Aorta (tissue), 5 donors: ENCODE results near the gene CRK. TPM values are rescaled to one million over a fixed set of nuclear protein-coding genes. Genes with fewer than 3 reads are reported as not detected.
"Not testable (repeated sequence)": the region's sequence is repeated elsewhere in the genome, so short reads cannot be mapped to it uniquely, and the experiment has no call there.

Experiments
- ATAC-seq: fragments of 200-7000 bp; cut with Tn5 transposase; one replicate; pipeline ENCODE4 v1.9.1; 2022; ENCODE audit warnings: moderate library complexity; ENCODE audit not compliant: low FRiP score
- DNase-seq, 2 donors: peaks; one replicate each; pipeline ENCODE4 v3.0.0-alpha.2; 2020
- H3K27ac ChIP-seq, 2 donors: one replicate each; pipeline ENCODE4 v1.5.1; 2013; ENCODE audit warnings: low read length in 2 of 2, mild to moderate bottlenecking in 2 of 2, moderate library complexity in 2 of 2, control low read depth in 1 of 2, inconsistent platforms in 1 of 2, low read depth in 1 of 2
- H3K27me3 ChIP-seq, 2 donors: one replicate each; pipeline ENCODE4 v1.6.1; 2013; ENCODE audit warnings: control low read depth in 1 of 2, low read length in 1 of 2, mild to moderate bottlenecking in 1 of 2, moderate library complexity in 1 of 2; ENCODE audit not compliant: insufficient read depth in 2 of 2, control insufficient read depth in 1 of 2
- H3K36me3 ChIP-seq, 2 donors: one replicate each; pipeline ENCODE4 v1.6.1; 2013; ENCODE audit warnings: control low read depth in 1 of 2, low read length in 1 of 2, mild to moderate bottlenecking in 1 of 2; ENCODE audit not compliant: insufficient read depth in 2 of 2, control insufficient read depth in 1 of 2
- H3K4me1 ChIP-seq, 2 donors: one replicate each; pipeline ENCODE4 v1.6.1; 2013; ENCODE audit warnings: low read length in 2 of 2, control low read depth in 1 of 2, mild to moderate bottlenecking in 1 of 2, moderate library complexity in 1 of 2; ENCODE audit not compliant: insufficient read depth in 2 of 2, control insufficient read depth in 1 of 2
- H3K4me3 ChIP-seq, 2 donors: one replicate each; pipeline ENCODE4 v1.5.1; 2013; ENCODE audit warnings: low read length in 2 of 2, control low read depth in 1 of 2, mild to moderate bottlenecking in 1 of 2
- H3K9me3 ChIP-seq: one replicate; pipeline ENCODE4 v1.6.1; 2013; ENCODE audit warnings: mild to moderate bottlenecking, low read length; ENCODE audit not compliant: control insufficient read depth
- WGBS, 2 donors: extraction: QIAGEN DNeasy Blood & Tissue Kit; methylation state at CpG; one replicate each; pipeline ENCODE4 v1.1.7; 2013; 5-methylcytosine and 5-hydroxymethylcytosine counted together
- intact Hi-C, 2 donors: fragments of 100-400 bp; cut with DNase I; formaldehyde crosslinking; loops; one replicate each; pipeline versions ENCODE4 v1.14.2 to v1.15.0; 2022
- polyA plus RNA-seq, 2 donors: library from polyadenylated mRNA; stranded (reverse); fragments of 200-250 nt; gene quantifications; one replicate each; pipeline ENCODE4 v1.2.3, GENCODE V29; 2013
- total RNA-seq, 2 donors: library from RNA; stranded (reverse); fragmentation: NEBNext Ultra II Directional; extraction: Animal tissue kit (Norgen Biotek cat#: 25700); gene quantifications; one replicate each; pipeline ENCODE4 v1.2.1, GENCODE V29; 2021
- donor health status: healthy with polysubstance abuse.
- donor health status: Bipolar disorder and iron deficiency.
- donor health status: DM: no; HTN: no; CAD: no.
- donor health status: DM: no; HTN: no; CAD: no.
- donor health status: DM: yes; HTN: yes; CAD: no.

The CRK gene
- total and polyA plus RNA-seq, 4 donors, result 33.5 to 63.8 (median 48.1) TPM

DNA sequence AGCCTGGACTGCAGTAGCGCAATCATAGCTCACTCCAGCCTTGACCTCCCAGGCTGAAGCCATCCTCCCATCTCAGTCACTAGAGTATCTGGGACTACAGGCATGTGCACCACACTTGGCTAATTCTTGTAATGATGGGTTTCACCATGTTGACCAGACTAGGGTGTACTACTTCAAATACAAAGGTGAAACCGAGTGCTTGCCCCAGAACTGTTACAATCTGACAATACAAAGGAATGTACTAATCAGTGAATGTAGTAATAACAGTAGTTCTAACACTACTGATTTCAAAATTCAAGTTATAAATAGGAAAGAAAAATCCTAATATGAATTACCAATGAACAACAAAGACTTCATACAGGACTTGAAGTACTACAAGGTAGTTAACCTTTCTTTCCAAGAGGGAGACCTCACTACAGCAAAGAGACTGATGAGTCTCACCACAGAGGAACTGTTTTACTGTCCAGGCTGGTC is 24.4 kb downstream of the CRK start:
- no peak overlapping the region for H3K27ac ChIP-seq
- no peaks in the 10 kb centered on the region for H3K4me1 ChIP-seq
- H3K9me3 ChIP-seq, result no peaks in the 10 kb centered on the region
- intact Hi-C loops, result no loop called here
- H3K36me3 ChIP-seq, result no peaks in the 10 kb centered on the region
- ATAC-seq (no peak), DNase-seq (no peak)
- H3K4me3 ChIP-seq, result no peak overlapping the region
- 88 to 93% methylated on average over 2 of the region's 2 CpGs for WGBS, 2 donors
- H3K27me3 ChIP-seq, result no peaks in the 10 kb centered on the region

DNA sequence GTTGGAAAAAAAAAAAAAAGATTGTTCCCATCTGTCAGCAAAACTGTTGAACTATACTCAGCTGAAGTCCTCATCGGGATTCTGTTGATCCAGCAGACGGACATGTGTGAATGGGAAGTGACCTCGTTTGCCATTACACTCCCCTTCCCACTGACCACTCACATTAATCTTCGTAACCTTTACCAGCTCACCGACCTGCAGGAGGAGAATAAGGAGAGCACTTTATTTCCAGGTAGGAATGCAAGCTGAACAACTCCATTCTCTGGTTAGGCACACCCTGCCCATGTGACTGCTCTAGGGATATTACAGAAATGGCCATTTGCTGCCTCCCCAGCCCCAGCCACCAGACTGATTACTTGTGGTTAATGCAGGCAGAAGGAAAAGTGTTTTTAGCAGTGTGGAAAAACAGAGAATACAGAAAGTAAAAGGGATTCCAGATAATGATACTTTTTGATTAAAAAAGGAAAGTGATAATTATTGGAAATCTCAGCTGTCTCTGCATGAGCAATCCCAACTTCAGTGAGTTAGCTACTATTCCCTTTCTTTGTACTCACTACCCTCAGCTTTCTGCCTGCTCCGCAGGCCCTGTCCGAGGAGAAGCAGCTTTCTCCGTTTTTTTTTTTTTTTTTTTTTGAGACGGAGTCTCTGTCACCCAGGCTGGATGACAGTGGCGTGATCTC is 32.4 kb downstream of the CRK start:
- Histone ChIP-seq H3K27ac (peak overlapping the region; percentile 8 to 70), H3K4me3 (no peak overlapping the region), H3K9me3 (no peaks in the 10 kb centered on the region), H3K27me3 (no peaks in the 10 kb centered on the region), H3K36me3 (peaks cover 0 to 2% of the 10 kb centered on the region in 2 donors), H3K4me1 (no peaks in the 10 kb centered on the region)
- ATAC-seq (peak; percentile 26), DNase-seq (no peak)
- intact Hi-C loops, result no loop called here
- WGBS, 2 donors, result 62 to 67% methylated on average over 10 of the region's 10 CpGs

DNA sequence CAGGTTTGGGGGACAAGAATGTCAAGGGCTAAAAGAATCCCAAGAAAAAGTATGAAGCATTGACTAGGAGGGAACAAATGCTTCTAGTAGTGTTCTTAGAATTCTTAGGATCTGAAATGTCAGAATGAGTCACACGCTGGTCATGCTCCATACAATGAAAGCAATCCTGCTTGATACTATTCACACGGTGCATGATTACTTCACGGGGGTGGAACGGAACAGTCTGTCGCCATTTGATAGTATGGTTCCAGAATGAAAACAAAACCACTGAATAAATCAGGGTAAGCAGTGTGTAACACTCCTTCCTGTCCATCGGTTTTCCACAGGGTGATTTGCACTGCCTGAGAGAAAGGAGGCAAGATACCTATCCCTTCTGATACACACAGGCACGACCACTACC is 33.1 kb downstream of the CRK start:
- DNase-seq (no peak), ATAC-seq (peak; percentile 54)
- intact Hi-C loops, result no loop called here
- 23 to 25% methylated on average over 7 of the region's 7 CpGs for WGBS, 2 donors
- Histone ChIP-seq H3K4me3 (no peak overlapping the region), H3K4me1 (no peaks in the 10 kb centered on the region), H3K36me3 (peaks cover 0 to 2% of the 10 kb centered on the region in 2 donors), H3K27me3 (no peaks in the 10 kb centered on the region), H3K9me3 (no peaks in the 10 kb centered on the region), H3K27ac (peak overlapping the region; percentile 69 to 70)

DNA sequence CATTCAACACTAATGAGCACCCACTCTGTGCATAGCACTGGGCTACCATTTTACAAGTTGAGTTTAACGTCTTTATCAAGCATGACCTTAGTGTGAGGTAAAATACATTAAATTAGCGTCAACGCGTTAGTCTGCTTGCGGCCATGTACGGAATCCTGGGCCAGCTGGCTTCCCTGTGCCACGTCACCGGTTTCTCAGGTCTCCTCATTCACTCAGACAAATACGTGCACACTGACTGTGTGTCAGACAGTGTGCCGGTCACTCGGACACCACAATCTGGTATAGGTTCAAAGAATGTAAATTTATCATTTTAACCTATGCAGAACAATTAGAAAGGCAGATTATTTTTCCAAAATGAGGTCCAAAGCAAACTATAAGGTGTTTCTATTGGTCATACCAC is 34.6 kb downstream of the CRK start:
- 90 to 91% methylated on average over 11 of the region's 11 CpGs for WGBS, 2 donors
- intact Hi-C loops, result no loop called here
- no peak overlapping the region for H3K27ac ChIP-seq
- ATAC-seq (no peak), DNase-seq (no peak)
- H3K27me3 ChIP-seq, result no peaks in the 10 kb centered on the region
- H3K9me3 ChIP-seq, result no peaks in the 10 kb centered on the region
- no peak overlapping the region for H3K4me3 ChIP-seq
- peaks cover 0 to 2% of the 10 kb centered on the region in 2 donors for H3K36me3 ChIP-seq
- no peaks in the 10 kb centered on the region for H3K4me1 ChIP-seq

DNA sequence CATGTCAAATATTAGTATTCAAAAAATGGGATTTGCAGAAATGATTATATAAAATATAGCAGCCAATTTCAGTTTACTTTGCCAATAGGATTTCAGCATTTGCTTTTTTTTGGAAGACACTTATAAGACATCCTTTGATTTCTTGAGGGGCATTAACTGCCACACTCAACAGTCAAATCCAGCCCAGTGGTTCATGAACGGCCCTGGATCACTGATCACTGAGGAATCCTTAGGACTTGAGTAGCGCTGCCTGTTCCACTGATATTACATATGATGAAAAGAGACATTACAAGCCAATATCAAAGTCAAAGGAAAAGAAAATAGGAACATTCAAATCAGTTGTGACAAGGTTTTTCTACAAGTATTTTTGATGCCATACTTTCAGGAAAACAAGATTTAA is 35.1 kb downstream of the CRK start:
- ATAC-seq, result no peak
- Histone ChIP-seq H3K36me3 (peaks cover 0 to 2% of the 10 kb centered on the region in 2 donors), H3K4me3 (no peak overlapping the region), H3K27me3 (no peaks in the 10 kb centered on the region), H3K27ac (no peak overlapping the region), H3K4me1 (no peaks in the 10 kb centered on the region), H3K9me3 (no peaks in the 10 kb centered on the region)
- intact Hi-C loops, result no loop called here
- DNase-seq, result no peak
- 81 to 85% methylated on average over 2 of the region's 2 CpGs for WGBS, 2 donors

DNA sequence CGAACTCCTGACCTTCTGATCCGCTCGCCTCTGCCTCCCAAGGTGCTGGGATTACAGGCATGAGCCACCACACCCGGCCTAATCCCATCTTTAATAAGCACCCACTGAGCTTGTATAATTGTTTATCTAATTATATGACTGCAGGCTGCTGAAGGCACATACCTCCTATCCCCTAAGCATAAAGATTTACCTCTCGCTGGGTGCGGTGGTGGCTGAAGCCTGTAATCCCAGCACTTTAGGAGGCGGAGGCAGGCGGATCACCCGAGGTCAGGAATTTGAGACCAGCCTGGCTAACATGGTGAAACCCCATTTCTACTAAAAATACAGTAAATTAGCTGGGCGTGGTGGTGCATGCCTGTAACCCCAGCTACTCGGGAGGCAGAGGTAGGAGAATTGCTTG is 35.9 kb downstream of the CRK start:
- no peaks in the 10 kb centered on the region for H3K9me3 ChIP-seq
- no peaks in the 10 kb centered on the region for H3K27me3 ChIP-seq
- intact Hi-C loops, result no loop called here
- peaks cover 0 to 2% of the 10 kb centered on the region in 2 donors for H3K36me3 ChIP-seq
- no peaks in the 10 kb centered on the region for H3K4me1 ChIP-seq
- DNase-seq, result no peak
- ATAC-seq, result no peak
- H3K27ac ChIP-seq, result no peak overlapping the region
- WGBS, 2 donors, result 95 to 96% methylated on average over 11 of the region's 11 CpGs
- H3K4me3 ChIP-seq, result no peak overlapping the region

DNA sequence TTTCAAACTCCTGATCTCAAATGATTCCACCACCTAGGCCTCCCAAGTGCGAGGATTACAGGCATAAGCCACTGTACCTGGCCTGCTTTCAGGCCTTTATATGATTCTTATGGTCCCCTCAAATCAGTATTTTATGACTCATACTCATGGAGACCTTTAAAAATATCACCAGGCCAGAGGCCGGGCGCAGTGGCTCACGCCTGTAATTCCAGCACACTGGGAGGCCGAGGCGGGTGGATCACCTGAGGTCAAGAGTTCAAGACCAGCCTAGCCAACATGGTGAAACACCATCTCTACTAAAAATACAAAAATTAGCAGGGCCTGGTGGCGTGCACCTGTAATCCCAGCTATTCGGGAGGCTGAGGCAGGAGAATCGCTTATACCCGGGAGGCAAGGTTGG is 37.6 kb downstream of the CRK start:
- not testable (repeated sequence) for H3K27ac ChIP-seq, ATAC-seq, DNase-seq

DNA sequence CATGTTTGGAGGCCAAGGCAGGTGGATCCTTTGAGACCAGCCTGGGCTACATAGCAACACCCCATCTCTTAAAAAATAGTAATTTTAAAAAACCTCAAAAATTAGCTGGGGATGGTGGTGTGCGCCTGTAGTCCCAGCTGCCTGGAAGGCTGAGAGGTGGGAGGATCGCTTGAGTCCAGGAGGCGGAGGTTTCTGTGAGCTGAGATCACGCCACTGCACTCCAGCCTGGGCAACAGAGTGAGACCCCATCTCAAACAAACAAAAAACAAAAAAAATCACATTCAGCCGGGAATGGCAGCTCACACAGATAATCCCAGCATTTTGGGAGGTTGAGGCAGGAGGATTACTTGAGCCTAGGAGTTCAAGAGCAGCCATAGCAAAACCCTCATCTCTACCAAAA is 39.6 kb downstream of the CRK start:
- 94 to 97% methylated on average over 5 of the region's 5 CpGs for WGBS, 2 donors
- H3K4me1 ChIP-seq, result no peaks in the 10 kb centered on the region
- intact Hi-C loops, result no loop called here

More for the DNA sequence above, 37.6 kb downstream of the CRK start:
- H3K36me3 ChIP-seq, H3K4me3 ChIP-seq, H3K9me3 ChIP-seq, H3K4me1 ChIP-seq, H3K27me3 ChIP-seq, intact Hi-C loops: not testable (repeated sequence)
- WGBS, 2 donors, result 90 to 94% methylated on average over 10 of the region's 10 CpGs

DNA sequence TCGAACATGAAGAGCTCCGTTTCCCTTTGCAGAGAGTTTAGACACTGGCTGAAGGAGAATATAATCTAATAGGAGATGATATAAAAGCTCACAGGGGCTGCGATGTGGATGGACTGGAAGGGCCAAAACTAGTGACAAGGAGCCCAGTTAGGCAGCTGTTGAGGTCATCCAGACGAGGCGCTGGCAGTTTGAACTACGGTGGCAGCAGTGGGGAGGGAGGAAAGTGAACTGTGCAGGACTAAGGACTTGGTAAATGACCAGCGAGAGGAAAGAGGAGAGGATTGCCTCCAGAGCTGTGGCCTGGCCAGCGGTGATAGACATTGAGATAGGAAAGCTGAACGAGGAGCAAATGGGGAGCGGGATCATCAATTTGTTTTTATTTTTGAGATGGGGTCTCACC is 41.4 kb downstream of the CRK start:
- 60 to 76% methylated on average over 10 of the region's 10 CpGs for WGBS, 2 donors
- intact Hi-C loops, result no loop called here
- DNase-seq (no peak), ATAC-seq (no peak)
- Histone ChIP-seq H3K9me3 (no peaks in the 10 kb centered on the region), H3K4me1 (no peaks in the 10 kb centered on the region), H3K36me3 (no peaks in the 10 kb centered on the region), H3K4me3 (no peak overlapping the region), H3K27ac (no peak overlapping the region), H3K27me3 (no peaks in the 10 kb centered on the region)

More for the DNA sequence above, 39.6 kb downstream of the CRK start:
- no peak overlapping the region for H3K27ac ChIP-seq
- H3K36me3 ChIP-seq, result no peaks in the 10 kb centered on the region
- H3K4me3 ChIP-seq, result no peak overlapping the region
- no peaks in the 10 kb centered on the region for H3K9me3 ChIP-seq
- DNase-seq (no peak), ATAC-seq (no peak)
- H3K27me3 ChIP-seq, result no peaks in the 10 kb centered on the region
